ENCODE results near the gene EVI5L.

- TF ChIP-seq CTCF (IDR thresholded peaks at IDR 0.05) = no peak
- no peak for TF ChIP-seq POLR2A (IDR thresholded peaks at IDR 0.05)
- no peak for TF ChIP-seq EP300 (IDR thresholded peaks at IDR 0.05)
These were observed 42.3 kb upstream of the EVI5L start for GRCh38 chr19:7787602-7788177.

All from tibial nerve (tissue), 4 donors.